ENCODE results near the gene NXPH2. TPM values are rescaled to one million over a fixed set of nuclear protein-coding genes. Genes with fewer than 3 reads are reported as not detected.
"Not testable (repeated sequence)": the region's sequence is repeated elsewhere in the genome, so short reads cannot be mapped to it uniquely, and the experiment has no call there.

Gene NXPH2
- total RNA-seq, 2 experiments from 2014 or later = not detected

GRCh38 chr2:138737009-138737554 lies 43.1 kb downstream of the NXPH2 start:
- not testable (repeated sequence) for H3K4me1 Mint-ChIP-seq

GRCh38 chr2:138732651-138733050 lies 47.5 kb downstream of the NXPH2 start:
- no peak overlapping the region for H3K4me3 Mint-ChIP-seq
- H3K27ac Mint-ChIP-seq = no peak overlapping the region
- H3K9me3 Mint-ChIP-seq = peaks cover 20% of the 10 kb centered on the region
- H3K4me1 Mint-ChIP-seq = no peaks in the 10 kb centered on the region
- ChIA-PET CTCF (no interaction called here), POLR2A (no interaction called here)
- H3K27me3 Mint-ChIP-seq = no peaks in the 10 kb centered on the region
- DNase-seq = no peak
- no peaks in the 10 kb centered on the region for H3K36me3 Mint-ChIP-seq (ENCODE audit: low read depth)

More at GRCh38 chr2:138737009-138737554, 43.1 kb downstream of the NXPH2 start:
- H3K27ac Mint-ChIP-seq; H3K27me3 Mint-ChIP-seq; DNase-seq; H3K4me3 Mint-ChIP-seq; CTCF ChIA-PET; POLR2A ChIA-PET; H3K36me3 Mint-ChIP-seq (ENCODE audit: low read depth): not testable (repeated sequence)
- peaks cover 20% of the 10 kb centered on the region for H3K9me3 Mint-ChIP-seq

GRCh38 chr2:138730497-138731030 lies 49.6 kb downstream of the NXPH2 start:
- no peaks in the 10 kb centered on the region for H3K27me3 Mint-ChIP-seq
- ChIA-PET CTCF (no interaction called here), POLR2A (no interaction called here)
- no peaks in the 10 kb centered on the region for H3K4me1 Mint-ChIP-seq
- peaks cover 10% of the 10 kb centered on the region for H3K9me3 Mint-ChIP-seq
- H3K27ac Mint-ChIP-seq = no peak overlapping the region
- H3K36me3 Mint-ChIP-seq (ENCODE audit: low read depth) = no peaks in the 10 kb centered on the region
- DNase-seq = no peak
- no peak overlapping the region for H3K4me3 Mint-ChIP-seq

GRCh38 chr2:138727956-138728355 lies 52.2 kb downstream of the NXPH2 start:
- no peak overlapping the region for H3K4me3 Mint-ChIP-seq

GRCh38 chr2:138726681-138727080 lies 53.5 kb downstream of the NXPH2 start:
- no peaks in the 10 kb centered on the region for H3K27me3 Mint-ChIP-seq
- H3K4me3 Mint-ChIP-seq = no peak overlapping the region
- no peaks in the 10 kb centered on the region for H3K4me1 Mint-ChIP-seq
- H3K36me3 Mint-ChIP-seq (ENCODE audit: low read depth) = no peaks in the 10 kb centered on the region
- ChIA-PET POLR2A (no interaction called here), CTCF (no interaction called here)
- H3K9me3 Mint-ChIP-seq = no peaks in the 10 kb centered on the region
- no peak for DNase-seq
- no peak overlapping the region for H3K27ac Mint-ChIP-seq

More at GRCh38 chr2:138727956-138728355, 52.2 kb downstream of the NXPH2 start:
- H3K36me3 Mint-ChIP-seq (ENCODE audit: low read depth) = no peaks in the 10 kb centered on the region
- H3K27ac Mint-ChIP-seq = no peak overlapping the region
- ChIA-PET CTCF (no interaction called here), POLR2A (no interaction called here)
- H3K4me1 Mint-ChIP-seq = no peaks in the 10 kb centered on the region
- no peaks in the 10 kb centered on the region for H3K27me3 Mint-ChIP-seq
- DNase-seq = no peak
- H3K9me3 Mint-ChIP-seq = no peaks in the 10 kb centered on the region

GRCh38 chr2:138724729-138725459 lies 55.3 kb downstream of the NXPH2 start:
- H3K4me3 Mint-ChIP-seq = no peak overlapping the region
- POLR2A ChIA-PET = no interaction called here
- no peaks in the 10 kb centered on the region for H3K36me3 Mint-ChIP-seq (ENCODE audit: low read depth)
- H3K4me1 Mint-ChIP-seq = no peaks in the 10 kb centered on the region
- H3K27ac Mint-ChIP-seq = no peak overlapping the region
- DNase-seq = no peak
- CTCF ChIA-PET = interaction anchor here (1.2 kb wide), 1 partner anchor 10 kb away, joined by 3 read pairs; no protein-coding TSS in a partner anchor
- H3K27me3 Mint-ChIP-seq = no peaks in the 10 kb centered on the region
- no peaks in the 10 kb centered on the region for H3K9me3 Mint-ChIP-seq

- Mint-ChIP-seq H3K27me3 (no peaks in the 10 kb centered on the region), H3K36me3 (ENCODE audit: low read depth) (no peaks in the 10 kb centered on the region), H3K4me3 (no peak overlapping the region), H3K9me3 (no peaks in the 10 kb centered on the region), H3K4me1 (no peaks in the 10 kb centered on the region), H3K27ac (no peak overlapping the region)
- CTCF ChIA-PET = no interaction called here
- POLR2A ChIA-PET = no interaction called here
- DNase-seq = no peak
These were observed 55.9 kb downstream of the NXPH2 start for GRCh38 chr2:138724327-138724726.

- Mint-ChIP-seq H3K27ac (no peak overlapping the region), H3K4me1 (no peaks in the 10 kb centered on the region), H3K9me3 (no peaks in the 10 kb centered on the region), H3K4me3 (no peak overlapping the region), H3K36me3 (ENCODE audit: low read depth) (no peaks in the 10 kb centered on the region), H3K27me3 (no peaks in the 10 kb centered on the region)
- CTCF ChIA-PET = interaction anchor here (0.6 kb wide), 1 partner anchor 79 kb away, joined by 4 read pairs; no protein-coding TSS in a partner anchor
- POLR2A ChIA-PET = no interaction called here
- no peak for DNase-seq
These were observed 56.8 kb downstream of the NXPH2 start for GRCh38 chr2:138723196-138723987.

- ChIA-PET CTCF (no interaction called here), POLR2A (no interaction called here)
- DNase-seq = no peak
- Mint-ChIP-seq H3K27me3 (no peaks in the 10 kb centered on the region), H3K4me1 (no peaks in the 10 kb centered on the region), H3K27ac (no peak overlapping the region), H3K9me3 (no peaks in the 10 kb centered on the region), H3K36me3 (ENCODE audit: low read depth) (no peaks in the 10 kb centered on the region), H3K4me3 (no peak overlapping the region)
These were observed 57.9 kb downstream of the NXPH2 start for GRCh38 chr2:138722316-138722715.

- no peaks in the 10 kb centered on the region for H3K27me3 Mint-ChIP-seq
- no peaks in the 10 kb centered on the region for H3K9me3 Mint-ChIP-seq
- CTCF ChIA-PET = no interaction called here
- H3K36me3 Mint-ChIP-seq (ENCODE audit: low read depth) = no peaks in the 10 kb centered on the region
- no peaks in the 10 kb centered on the region for H3K4me1 Mint-ChIP-seq
- POLR2A ChIA-PET = no interaction called here
- no peak overlapping the region for H3K4me3 Mint-ChIP-seq
- no peak for DNase-seq
- H3K27ac Mint-ChIP-seq = no peak overlapping the region
These were observed 60.0 kb downstream of the NXPH2 start for GRCh38 chr2:138720035-138720838.

GRCh38 chr2:138718405-138718804 lies 61.8 kb downstream of the NXPH2 start:
- ChIA-PET POLR2A (no interaction called here), CTCF (no interaction called here)
- Mint-ChIP-seq H3K9me3 (no peaks in the 10 kb centered on the region), H3K4me3 (no peak overlapping the region), H3K27me3 (no peaks in the 10 kb centered on the region), H3K27ac (no peak overlapping the region), H3K4me1 (no peaks in the 10 kb centered on the region), H3K36me3 (ENCODE audit: low read depth) (no peaks in the 10 kb centered on the region)
- no peak for DNase-seq

- Mint-ChIP-seq H3K4me3 (no peak overlapping the region), H3K27me3 (no peaks in the 10 kb centered on the region), H3K36me3 (ENCODE audit: low read depth) (no peaks in the 10 kb centered on the region), H3K27ac (no peak overlapping the region), H3K4me1 (no peaks in the 10 kb centered on the region), H3K9me3 (no peaks in the 10 kb centered on the region)
- no peak for DNase-seq
- ChIA-PET POLR2A (no interaction called here), CTCF (no interaction called here)
These were observed 64.0 kb downstream of the NXPH2 start for GRCh38 chr2:138716183-138716582.

- Mint-ChIP-seq H3K27ac (no peak overlapping the region), H3K36me3 (ENCODE audit: low read depth) (no peaks in the 10 kb centered on the region), H3K9me3 (no peaks in the 10 kb centered on the region), H3K4me3 (no peak overlapping the region), H3K4me1 (no peaks in the 10 kb centered on the region), H3K27me3 (peaks cover 4% of the 10 kb centered on the region)
- ChIA-PET CTCF (no interaction called here), POLR2A (no interaction called here)
- DNase-seq = no peak
These were observed 66.7 kb downstream of the NXPH2 start for GRCh38 chr2:138713504-138713903.

All from activated CD4-positive, alpha-beta T cell treated with anti-CD3 and anti-CD28 coated beads, Interleukin-2, amount 10 ng/mL, durations not matched to agents 7 days and 5 days (primary cell).